Measurements from ENCODE around the gene SPINT1.

- no peak for TF ChIP-seq CTCF (IDR thresholded peaks at IDR 0.05; ENCODE audit: low read depth, low read length, missing input control)
- TF ChIP-seq TAF1 (conservative IDR thresholded peaks at IDR 0.05) = no peak
- TF ChIP-seq EGR1 (IDR thresholded peaks at IDR 0.05; ENCODE audit: low read depth in 2 of 2) = no peak
- no peak for TF ChIP-seq MAX (IDR thresholded peaks at IDR 0.05)
- TF ChIP-seq ZBTB33 (IDR thresholded peaks at IDR 0.05) = no peak
- no peak for TF ChIP-seq RAD21 (IDR thresholded peaks at IDR 0.05)
- no peak for TF ChIP-seq GABPA (IDR thresholded peaks at IDR 0.05 in 1 of 2, conservative IDR thresholded peaks at IDR 0.05 in 1 of 2)
- TF ChIP-seq REST (IDR thresholded peaks at IDR 0.05) = no peak
- no peak for TF ChIP-seq JUND (IDR thresholded peaks at IDR 0.05)
- TF ChIP-seq ATF3 (IDR thresholded peaks at IDR 0.05) = no peak
These were observed 22.7 kb upstream of the SPINT1 start for GRCh38 chr15:40821195-40821594.

Measured in liver (tissue), 3 donors.